GM21737 (cell line): ENCODE results near the gene KHDC4.
"Not testable (repeated sequence)": the region's sequence is repeated elsewhere in the genome, so short reads cannot be mapped to it uniquely, and the experiment has no call there.

Source experiments
- ATAC-seq: cut with Tn5 transposase; IDR thresholded peaks from one replicate; pipeline ENCODE4 v1.9.1; 2021; ENCODE audit warnings: mild to moderate bottlenecking, moderate library complexity; ENCODE audit not compliant: unreplicated experiment

The KHDC4 gene

GRCh38 chr1:155942578-155943141, 8.4 kb upstream of the KHDC4 start:
- ATAC-seq: no peak

DNA sequence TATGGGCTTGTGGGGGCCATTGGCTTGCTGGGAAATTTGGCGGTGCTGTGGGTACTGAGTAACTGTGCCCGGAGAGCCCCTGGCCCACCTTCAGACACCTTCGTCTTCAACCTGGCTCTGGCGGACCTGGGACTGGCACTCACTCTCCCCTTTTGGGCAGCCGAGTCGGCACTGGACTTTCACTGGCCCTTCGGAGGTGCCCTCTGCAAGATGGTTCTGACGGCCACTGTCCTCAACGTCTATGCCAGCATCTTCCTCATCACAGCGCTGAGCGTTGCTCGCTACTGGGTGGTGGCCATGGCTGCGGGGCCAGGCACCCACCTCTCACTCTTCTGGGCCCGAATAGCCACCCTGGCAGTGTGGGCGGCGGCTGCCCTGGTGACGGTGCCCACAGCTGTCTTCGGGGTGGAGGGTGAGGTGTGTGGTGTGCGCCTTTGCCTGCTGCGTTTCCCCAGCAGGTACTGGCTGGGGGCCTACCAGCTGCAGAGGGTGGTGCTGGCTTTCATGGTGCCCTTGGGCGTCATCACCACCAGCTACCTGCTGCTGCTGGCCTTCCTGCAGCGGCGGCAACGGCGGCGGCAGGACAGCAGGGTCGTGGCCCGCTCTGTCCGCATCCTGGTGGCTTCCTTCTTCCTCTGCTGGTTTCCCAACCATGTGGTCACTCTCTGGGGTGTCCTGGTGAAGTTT, 7.8 kb upstream of the KHDC4 start:
- ATAC-seq: no peak

- no peak for ATAC-seq
Measured at GRCh38 chr1:155940993-155941844, 7.0 kb upstream of the KHDC4 start, which contains the start of gene RXFP4. Gene RXFP4 (plus strand): TSS chr1:155941638. CDS start chr1:155941710, 72 bp downstream.

DNA sequence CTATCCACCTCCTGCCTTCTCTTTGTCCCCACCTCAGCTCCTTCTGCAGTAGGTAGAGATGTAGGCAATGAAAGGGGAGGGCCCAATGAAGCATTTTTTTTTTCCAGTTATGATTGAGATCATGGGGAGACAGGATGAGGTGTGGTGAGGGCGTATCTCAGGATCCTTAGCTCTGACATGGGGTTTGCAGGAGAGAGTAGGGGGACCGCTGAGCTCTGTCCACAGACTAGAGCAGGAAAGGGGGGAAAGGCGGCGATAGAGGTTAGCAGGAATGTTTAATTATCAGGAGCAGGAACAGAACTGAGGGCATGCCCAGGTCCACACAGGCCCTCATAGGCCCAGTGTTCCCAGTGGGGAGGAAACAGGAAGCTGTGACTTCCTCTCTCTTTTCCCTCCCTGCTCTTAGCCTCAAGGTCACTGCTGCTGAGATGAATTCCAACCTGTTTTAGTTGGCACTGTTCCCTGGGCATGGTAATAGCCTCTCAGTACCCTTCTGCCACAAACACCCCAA, 6.3 kb upstream of the KHDC4 start:
- no peak for ATAC-seq

GRCh38 chr1:155938220-155938627, 4.0 kb upstream of the KHDC4 start:
- no peak for ATAC-seq

DNA sequence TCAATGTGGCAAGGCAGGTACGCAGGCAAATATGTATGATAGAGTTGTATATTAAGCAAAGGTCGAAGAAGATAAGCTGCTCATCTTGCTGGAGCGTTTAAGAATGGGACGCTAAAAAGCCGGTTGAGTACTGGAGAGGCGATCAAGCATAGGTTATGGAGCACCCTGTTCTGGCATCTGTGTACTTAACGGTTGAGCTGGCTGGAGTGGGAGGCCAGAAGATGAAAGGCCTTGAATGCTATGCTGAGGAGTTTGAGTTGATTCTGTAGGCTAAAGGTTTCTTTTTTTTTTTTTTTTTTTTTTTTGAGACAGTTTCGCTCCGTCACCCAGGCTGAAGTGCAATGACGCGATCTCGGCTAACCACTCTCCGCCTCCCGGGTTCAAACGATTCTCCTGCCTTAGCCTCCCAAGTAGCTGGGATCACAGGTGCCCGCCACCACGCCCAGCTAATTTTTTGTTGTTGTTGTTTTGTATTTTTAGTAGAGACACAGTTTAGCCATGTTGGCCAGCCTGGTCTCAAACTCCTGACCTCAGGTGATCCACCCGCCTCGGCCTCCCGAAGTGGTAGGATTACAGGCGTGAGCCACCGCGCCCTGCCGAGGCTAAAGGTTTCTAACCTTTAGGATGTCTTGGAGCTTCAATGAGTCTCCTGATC, 850 bp upstream of the KHDC4 start:
- ATAC-seq: no peak

DNA sequence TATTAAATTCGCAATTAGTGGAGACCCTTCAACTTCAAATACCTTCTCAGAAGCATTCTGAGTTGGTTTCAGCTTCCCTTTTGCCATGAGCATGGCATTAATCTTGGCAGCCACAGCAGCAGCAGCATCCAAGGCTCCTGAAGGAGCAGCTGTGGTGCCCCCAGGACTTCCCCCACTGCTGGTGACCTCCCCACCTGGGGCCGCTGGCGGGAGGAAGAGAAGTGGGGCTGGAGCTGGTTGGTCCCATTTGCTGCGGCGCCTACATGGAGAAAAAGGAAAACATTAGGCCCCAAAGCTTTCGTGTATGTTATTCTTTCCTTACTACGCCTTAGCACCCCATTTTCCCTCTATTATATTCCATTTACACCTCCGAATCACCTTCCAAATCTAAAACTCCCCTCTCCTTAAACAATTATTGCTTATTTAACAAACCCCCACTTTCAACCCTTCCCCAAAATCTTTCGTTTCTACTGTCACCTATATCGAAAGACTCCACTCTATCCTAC, 569 bp downstream of the KHDC4 start:
- no peak for ATAC-seq

DNA sequence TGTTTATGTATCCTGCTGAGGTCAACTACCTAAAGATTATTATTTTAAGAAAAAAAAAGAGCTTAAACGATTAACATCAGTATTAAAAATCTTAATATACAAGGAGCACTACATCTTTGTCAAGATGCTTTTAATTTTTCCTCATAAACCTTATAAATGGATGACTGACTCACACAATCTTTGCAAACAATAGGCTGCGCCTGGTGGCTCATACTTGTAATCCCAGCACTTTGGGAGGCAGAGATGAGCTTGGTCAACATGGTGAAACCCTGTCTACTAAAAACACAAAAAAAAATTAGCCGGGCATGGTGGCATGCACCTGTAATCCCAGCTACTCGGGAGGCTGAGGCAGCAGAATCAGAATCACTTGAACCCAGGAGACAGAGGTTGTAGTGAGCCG, 1.7 kb downstream of the KHDC4 start:
- ATAC-seq: no peak

- ATAC-seq: no peak
Measured at GRCh38 chr1:155932081-155932480, 2.1 kb downstream of the KHDC4 start.

- ATAC-seq: no peak
Measured at GRCh38 chr1:155931332-155932038, 2.7 kb downstream of the KHDC4 start.

GRCh38 chr1:155930725-155931124, 3.5 kb downstream of the KHDC4 start:
- not testable (repeated sequence) for ATAC-seq

DNA sequence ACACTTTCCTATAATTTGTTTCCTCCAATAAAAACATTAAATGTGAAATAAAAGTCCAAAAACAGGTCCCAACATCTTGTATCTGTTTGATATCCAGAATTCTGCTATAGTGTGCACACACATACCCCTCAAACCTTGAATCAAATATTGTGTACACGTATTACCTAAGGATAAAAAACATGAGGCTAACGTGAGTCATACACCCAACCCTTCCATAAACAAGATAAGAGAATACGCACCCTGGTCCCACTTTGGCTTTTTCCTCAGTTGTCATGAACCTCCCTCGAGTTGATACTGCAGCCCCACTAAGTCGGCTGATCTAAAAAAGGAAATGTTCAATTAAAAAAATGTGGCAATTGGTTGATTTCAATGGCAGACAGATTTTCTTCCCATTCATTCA, 5.2 kb downstream of the KHDC4 start:
- ATAC-seq: no peak

GRCh38 chr1:155925506-155925905, 8.7 kb downstream of the KHDC4 start:
- ATAC-seq: no peak

- no peak for ATAC-seq
Measured at GRCh38 chr1:155920717-155921116, 13.5 kb downstream of the KHDC4 start.

DNA sequence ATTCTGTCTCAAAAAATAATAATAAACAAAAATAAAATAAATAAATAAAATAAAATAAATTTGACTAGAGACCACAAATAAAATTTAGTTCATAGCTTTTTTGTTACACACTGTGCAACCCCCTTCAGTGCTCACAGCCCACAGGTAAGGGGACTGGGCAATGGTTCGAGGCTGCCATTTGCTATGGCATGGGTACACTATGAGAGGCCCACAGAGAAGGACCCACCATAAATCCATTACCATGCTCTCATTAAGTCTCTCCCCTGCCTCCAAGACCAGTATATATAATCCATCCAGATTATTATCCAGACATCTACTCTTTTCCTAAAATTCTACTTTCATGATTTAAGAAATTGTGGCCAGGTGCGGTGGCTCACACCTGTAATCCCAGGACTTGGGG, 14.4 kb downstream of the KHDC4 start:
- ATAC-seq: no peak

DNA sequence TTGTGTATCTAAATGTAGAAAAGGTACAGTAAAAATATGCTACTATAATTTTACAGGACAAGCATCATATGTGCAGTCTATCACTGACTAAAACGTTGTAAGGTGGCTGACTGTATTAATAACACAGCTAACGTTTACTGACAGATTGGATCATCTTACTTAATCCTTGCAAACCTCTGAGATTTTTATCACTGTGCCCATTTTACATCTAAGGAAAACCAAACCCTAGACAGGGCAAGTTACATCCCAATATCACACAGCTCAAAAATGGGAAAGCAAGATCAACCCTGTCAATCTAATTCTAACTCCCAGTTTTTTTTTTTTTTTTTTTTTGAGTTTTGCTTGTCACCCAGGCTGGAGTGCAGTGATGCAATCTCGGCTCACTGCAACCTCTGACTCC, 15.6 kb downstream of the KHDC4 start:
- no peak for ATAC-seq

- no peak for ATAC-seq
Measured at GRCh38 chr1:155913969-155914757, 20.1 kb downstream of the KHDC4 start.

DNA sequence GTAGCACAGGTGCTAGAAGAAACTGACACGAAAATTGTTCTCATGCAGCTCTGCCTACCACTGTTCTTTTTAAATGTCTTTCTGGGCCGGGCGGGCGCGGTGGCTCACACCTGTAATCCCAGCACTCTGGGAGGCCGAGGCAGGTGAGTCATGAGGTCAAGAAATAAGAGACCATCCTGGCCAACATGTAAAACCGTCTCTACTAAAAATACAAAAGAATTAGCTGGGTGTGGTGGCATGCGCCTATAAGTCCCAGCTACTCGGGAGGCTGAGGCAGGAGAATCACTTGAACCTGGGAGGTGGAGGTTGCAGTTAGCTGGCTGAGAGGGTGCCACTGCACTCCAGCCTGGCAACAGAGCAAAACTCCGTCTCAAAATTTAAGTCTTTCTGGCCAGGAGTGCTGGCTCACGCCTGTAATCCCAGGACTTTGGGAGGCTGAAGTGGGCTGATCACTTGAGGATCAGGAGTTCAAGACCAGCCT, 22.1 kb downstream of the KHDC4 start:
- ATAC-seq: no peak
